ENCODE results near the gene INTS4. TPM values are rescaled to one million over a fixed set of nuclear protein-coding genes. Genes with fewer than 3 reads are reported as not detected.
"Not testable (repeated sequence)": the region's sequence is repeated elsewhere in the genome, so short reads cannot be mapped to it uniquely, and the experiment has no call there.

INTS4 gene
- polyA plus RNA-seq, 1 donor (not counting 4 experiments of a cell fraction or from before 2014, with no cell fraction given), result 18.0 TPM

DNA sequence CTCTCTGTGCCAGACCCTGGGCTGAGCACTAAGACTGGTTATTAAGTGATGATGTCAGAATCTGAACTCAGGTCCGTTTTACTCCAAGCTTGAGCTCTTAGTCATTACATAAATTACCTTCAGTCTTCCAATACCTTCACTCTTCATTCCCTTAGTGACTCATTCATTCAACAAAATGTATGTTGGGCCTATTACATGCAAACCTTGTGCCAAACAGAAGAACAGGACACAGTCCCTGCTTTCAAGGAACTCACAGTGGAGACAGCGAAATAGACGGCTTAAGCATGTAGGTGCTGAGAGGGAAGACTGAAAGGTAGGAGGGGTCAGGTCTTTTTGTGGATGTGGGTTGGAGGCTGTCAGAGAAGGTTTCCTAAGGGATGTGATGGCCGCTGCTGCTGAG lies 25.3 kb upstream of the INTS4 start:
- TF ChIP-seq, protein P1, sequence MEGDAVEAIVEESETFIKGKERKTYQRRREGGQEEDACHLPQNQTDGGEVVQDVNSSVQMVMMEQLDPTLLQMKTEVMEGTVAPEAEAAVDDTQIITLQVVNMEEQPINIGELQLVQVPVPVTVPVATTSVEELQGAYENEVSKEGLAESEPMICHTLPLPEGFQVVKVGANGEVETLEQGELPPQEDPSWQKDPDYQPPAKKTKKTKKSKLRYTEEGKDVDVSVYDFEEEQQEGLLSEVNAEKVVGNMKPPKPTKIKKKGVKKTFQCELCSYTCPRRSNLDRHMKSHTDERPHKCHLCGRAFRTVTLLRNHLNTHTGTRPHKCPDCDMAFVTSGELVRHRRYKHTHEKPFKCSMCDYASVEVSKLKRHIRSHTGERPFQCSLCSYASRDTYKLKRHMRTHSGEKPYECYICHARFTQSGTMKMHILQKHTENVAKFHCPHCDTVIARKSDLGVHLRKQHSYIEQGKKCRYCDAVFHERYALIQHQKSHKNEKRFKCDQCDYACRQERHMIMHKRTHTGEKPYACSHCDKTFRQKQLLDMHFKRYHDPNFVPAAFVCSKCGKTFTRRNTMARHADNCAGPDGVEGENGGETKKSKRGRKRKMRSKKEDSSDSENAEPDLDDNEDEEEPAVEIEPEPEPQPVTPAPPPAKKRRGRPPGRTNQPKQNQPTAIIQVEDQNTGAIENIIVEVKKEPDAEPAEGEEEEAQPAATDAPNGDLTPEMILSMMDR (optimal IDR thresholded peaks at IDR 0.05 in 1 of 3, IDR thresholded peaks at IDR 0.05 in 1 of 3, conservative IDR thresholded peaks at IDR 0.05 in 1 of 3; ENCODE audit: extremely low read depth in 1 of 3, insufficient read depth in 2 of 3, low read length in 3 of 3), result no peak
- TF ChIP-seq EZH2 (IDR thresholded peaks at IDR 0.05; ENCODE audit: low read length), result no peak
- dilution Hi-C loops (cut with MboI; ENCODE audit: extremely low pct_ligation_motif_present, low sequenced_read_pairs), result no loop called here
- DNase-seq (ENCODE audit: low read depth, low spot score), result no peak

DNA sequence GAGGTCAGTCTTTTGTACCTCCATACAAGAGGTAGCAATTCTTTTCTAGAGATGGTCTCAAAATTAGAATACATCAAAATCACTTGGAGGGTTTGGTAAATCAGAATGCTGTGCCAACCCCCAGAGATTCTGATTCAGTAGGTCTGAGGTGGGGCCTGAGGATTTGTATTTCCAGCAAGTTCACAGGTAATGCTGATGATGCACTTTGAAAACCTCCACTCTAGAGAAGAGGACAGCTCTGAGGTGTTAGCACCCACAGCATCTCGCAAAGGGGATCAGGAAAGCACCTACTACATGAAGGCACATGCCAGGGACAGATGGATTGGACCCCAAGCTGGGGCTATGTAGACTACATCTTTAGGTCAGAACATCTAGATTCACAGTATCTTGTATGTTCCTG lies 21.4 kb upstream of the INTS4 start:
- H3K4me3 ChIP-seq (ENCODE audit: control insufficient read depth in 2 of 3, extremely low read depth in 1 of 3, insufficient read depth in 2 of 3, low read depth in 1 of 3, low read length in 3 of 3), result no peak overlapping the region
- no peak overlapping the region for H3K4me2 ChIP-seq (ENCODE audit: control insufficient read depth, extremely low read depth, insufficient read depth, low read depth, low read length)
- peaks cover 9% of the 10 kb centered on the region for H3K4me1 ChIP-seq (ENCODE audit: control insufficient read depth, extremely low read depth, insufficient read depth, low read length)
- no peaks in the 10 kb centered on the region for H3K27me3 ChIP-seq (ENCODE audit: control insufficient read depth, extremely low read depth, insufficient read depth, low read length)
- H3K9me3 ChIP-seq (ENCODE audit: control insufficient read depth, low read depth, low read length), result no peaks in the 10 kb centered on the region
- dilution Hi-C loops (cut with MboI; ENCODE audit: extremely low pct_ligation_motif_present, low sequenced_read_pairs), result no loop called here
- no peaks in the 10 kb centered on the region for H4K20me1 ChIP-seq (ENCODE audit: control insufficient read depth, extremely low read depth, insufficient read depth, low read length)
- TF ChIP-seq EZH2 (IDR thresholded peaks at IDR 0.05; ENCODE audit: low read length), result no peak
- TF ChIP-seq, protein P1 (optimal IDR thresholded peaks at IDR 0.05 in 1 of 3, IDR thresholded peaks at IDR 0.05 in 1 of 3, conservative IDR thresholded peaks at IDR 0.05 in 1 of 3; ENCODE audit: extremely low read depth in 1 of 3, insufficient read depth in 2 of 3, low read length in 3 of 3), result no peak
- DNase-seq (ENCODE audit: low read depth, low spot score) (no peak), FAIRE-seq (no peak)
- H3K36me3 ChIP-seq (ENCODE audit: control insufficient read depth in 2 of 2, extremely low read depth in 1 of 2, insufficient read depth in 2 of 2, low read length in 2 of 2), result no peaks in the 10 kb centered on the region
- no peak overlapping the region for H3K9ac ChIP-seq (ENCODE audit: control insufficient read depth, extremely low read depth, insufficient read depth, low read length)
- no peaks in the 10 kb centered on the region for H3K79me2 ChIP-seq (ENCODE audit: control insufficient read depth, insufficient read depth, low read length)
- no peak overlapping the region for H3K27ac ChIP-seq (ENCODE audit: control insufficient read depth, insufficient read depth, low read length)
- H3K9me1 ChIP-seq (ENCODE audit: control insufficient read depth, extremely low read depth, insufficient read depth, low read length), result no peaks in the 10 kb centered on the region
- no peak overlapping the region for H2AFZ ChIP-seq (ENCODE audit: control insufficient read depth, low read length)

More for the DNA sequence above, 25.3 kb upstream of the INTS4 start:
- no peaks in the 10 kb centered on the region for H3K9me3 ChIP-seq (ENCODE audit: control insufficient read depth, low read depth, low read length)
- H3K27me3 ChIP-seq (ENCODE audit: control insufficient read depth, extremely low read depth, insufficient read depth, low read length), result no peaks in the 10 kb centered on the region
- no peaks in the 10 kb centered on the region for H3K36me3 ChIP-seq (ENCODE audit: control insufficient read depth in 2 of 2, extremely low read depth in 1 of 2, insufficient read depth in 2 of 2, low read length in 2 of 2)
- H3K4me3 ChIP-seq (ENCODE audit: control insufficient read depth in 2 of 3, extremely low read depth in 1 of 3, insufficient read depth in 2 of 3, low read depth in 1 of 3, low read length in 3 of 3), result no peak overlapping the region
- H4K20me1 ChIP-seq (ENCODE audit: control insufficient read depth, extremely low read depth, insufficient read depth, low read length), result no peaks in the 10 kb centered on the region
- H2AFZ ChIP-seq (ENCODE audit: control insufficient read depth, low read length), result no peak overlapping the region
- no peaks in the 10 kb centered on the region for H3K9me1 ChIP-seq (ENCODE audit: control insufficient read depth, extremely low read depth, insufficient read depth, low read length)
- no peak overlapping the region for H3K9ac ChIP-seq (ENCODE audit: control insufficient read depth, extremely low read depth, insufficient read depth, low read length)
- H3K4me2 ChIP-seq (ENCODE audit: control insufficient read depth, extremely low read depth, insufficient read depth, low read depth, low read length), result no peak overlapping the region
- peaks cover 15% of the 10 kb centered on the region for H3K4me1 ChIP-seq (ENCODE audit: control insufficient read depth, extremely low read depth, insufficient read depth, low read length)
- no peak for FAIRE-seq
- H3K27ac ChIP-seq (ENCODE audit: control insufficient read depth, insufficient read depth, low read length), result no peak overlapping the region
- H3K79me2 ChIP-seq (ENCODE audit: control insufficient read depth, insufficient read depth, low read length), result no peaks in the 10 kb centered on the region

DNA sequence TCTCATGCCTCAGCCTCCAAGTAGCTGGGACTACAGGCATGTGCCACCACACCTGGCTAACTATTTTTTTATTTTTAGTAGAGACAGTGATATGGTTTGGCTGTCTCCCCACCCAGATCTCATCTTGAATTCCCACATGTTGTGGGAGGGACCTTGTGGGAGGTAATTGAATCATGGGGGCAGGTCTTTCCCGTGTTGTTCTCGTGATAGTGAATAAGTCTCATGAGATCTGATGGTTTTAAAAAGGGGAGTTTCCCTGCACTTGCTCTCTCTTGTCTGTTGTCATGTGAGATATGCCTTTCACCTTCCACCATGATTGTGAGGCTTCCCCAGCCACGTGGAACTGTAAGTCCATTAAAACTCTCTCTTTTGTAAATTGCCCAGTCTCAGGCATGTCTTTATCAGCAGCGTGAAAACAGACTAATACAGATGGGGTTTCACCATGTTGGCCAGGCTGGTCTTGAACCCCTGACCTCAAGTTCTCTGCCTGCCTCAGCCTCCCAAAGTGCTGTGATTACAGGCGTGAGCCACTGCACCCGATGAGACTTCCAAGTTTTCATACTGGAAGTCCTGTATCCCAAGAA lies 20.6 kb upstream of the INTS4 start:
- dilution Hi-C loops (cut with MboI; ENCODE audit: extremely low pct_ligation_motif_present, low sequenced_read_pairs); H3K36me3 ChIP-seq (ENCODE audit: control insufficient read depth in 2 of 2, extremely low read depth in 1 of 2, insufficient read depth in 2 of 2, low read length in 2 of 2); H3K9ac ChIP-seq (ENCODE audit: control insufficient read depth, extremely low read depth, insufficient read depth, low read length); H3K27ac ChIP-seq (ENCODE audit: control insufficient read depth, insufficient read depth, low read length); H4K20me1 ChIP-seq (ENCODE audit: control insufficient read depth, extremely low read depth, insufficient read depth, low read length); FAIRE-seq; H2AFZ ChIP-seq (ENCODE audit: control insufficient read depth, low read length); H3K9me1 ChIP-seq (ENCODE audit: control insufficient read depth, extremely low read depth, insufficient read depth, low read length); DNase-seq (ENCODE audit: low read depth, low spot score); H3K4me2 ChIP-seq (ENCODE audit: control insufficient read depth, extremely low read depth, insufficient read depth, low read depth, low read length); H3K4me3 ChIP-seq (ENCODE audit: control insufficient read depth in 2 of 3, extremely low read depth in 1 of 3, insufficient read depth in 2 of 3, low read depth in 1 of 3, low read length in 3 of 3); H3K79me2 ChIP-seq (ENCODE audit: control insufficient read depth, insufficient read depth, low read length); H3K27me3 ChIP-seq (ENCODE audit: control insufficient read depth, extremely low read depth, insufficient read depth, low read length); H3K9me3 ChIP-seq (ENCODE audit: control insufficient read depth, low read depth, low read length); H3K4me1 ChIP-seq (ENCODE audit: control insufficient read depth, extremely low read depth, insufficient read depth, low read length): not testable (repeated sequence)
